Amniotic epithelial cell (primary cell): ENCODE measurements around the gene SCART1.
A peak's percentile ranks its signal among the peaks of the same experiment; 100 is the strongest.
"Not testable (repeated sequence)": the region's sequence is repeated elsewhere in the genome, so short reads cannot be mapped to it uniquely, and the experiment has no call there.

Experiments used
- DNase-seq: peaks from one replicate; pipeline ENCODE4 v3.0.0-alpha.2; 2010; ENCODE audit warnings: low read depth

The SCART1 gene

DNA sequence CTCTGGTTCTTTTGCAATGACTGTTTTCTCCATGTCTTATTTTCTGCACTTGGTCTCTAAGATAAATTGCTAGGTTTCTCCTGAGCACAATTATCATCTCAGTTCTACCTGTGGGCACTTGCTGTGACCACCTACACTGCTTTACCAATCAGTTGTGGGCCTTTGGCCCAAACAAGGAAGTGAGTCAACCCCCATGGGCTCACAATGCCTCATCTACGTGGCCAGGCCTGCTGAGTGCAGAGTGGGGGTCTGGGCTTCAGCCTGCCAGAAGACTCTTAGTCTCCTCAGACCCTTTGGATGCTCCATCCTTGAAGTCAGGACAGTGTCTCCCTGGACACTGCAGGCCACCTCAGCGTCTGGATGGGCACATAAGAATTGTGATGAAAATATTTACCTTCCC is 20.3 kb downstream of the SCART1 start:
- no peak for DNase-seq

GRCh38 chr10:133474665-133475424 is 21.1 kb downstream of the SCART1 start:
- DNase-seq = no peak

DNA sequence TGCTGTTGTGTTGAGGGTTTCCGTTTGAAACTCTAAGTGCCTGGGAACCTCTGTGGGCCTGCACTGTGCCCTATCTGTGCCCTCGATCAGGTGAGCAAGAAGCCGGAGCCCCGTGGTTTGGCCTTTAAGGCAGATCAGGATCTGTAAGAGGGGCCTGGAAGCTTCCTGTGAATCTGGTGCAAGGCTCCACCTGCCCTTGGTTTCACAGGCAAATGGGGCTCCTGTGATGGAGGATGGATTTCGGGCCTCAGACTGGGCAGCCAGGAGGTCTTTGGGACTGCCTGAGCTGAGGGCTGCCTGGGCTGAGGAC is 21.6 kb downstream of the SCART1 start:
- DNase-seq = no peak

DNA sequence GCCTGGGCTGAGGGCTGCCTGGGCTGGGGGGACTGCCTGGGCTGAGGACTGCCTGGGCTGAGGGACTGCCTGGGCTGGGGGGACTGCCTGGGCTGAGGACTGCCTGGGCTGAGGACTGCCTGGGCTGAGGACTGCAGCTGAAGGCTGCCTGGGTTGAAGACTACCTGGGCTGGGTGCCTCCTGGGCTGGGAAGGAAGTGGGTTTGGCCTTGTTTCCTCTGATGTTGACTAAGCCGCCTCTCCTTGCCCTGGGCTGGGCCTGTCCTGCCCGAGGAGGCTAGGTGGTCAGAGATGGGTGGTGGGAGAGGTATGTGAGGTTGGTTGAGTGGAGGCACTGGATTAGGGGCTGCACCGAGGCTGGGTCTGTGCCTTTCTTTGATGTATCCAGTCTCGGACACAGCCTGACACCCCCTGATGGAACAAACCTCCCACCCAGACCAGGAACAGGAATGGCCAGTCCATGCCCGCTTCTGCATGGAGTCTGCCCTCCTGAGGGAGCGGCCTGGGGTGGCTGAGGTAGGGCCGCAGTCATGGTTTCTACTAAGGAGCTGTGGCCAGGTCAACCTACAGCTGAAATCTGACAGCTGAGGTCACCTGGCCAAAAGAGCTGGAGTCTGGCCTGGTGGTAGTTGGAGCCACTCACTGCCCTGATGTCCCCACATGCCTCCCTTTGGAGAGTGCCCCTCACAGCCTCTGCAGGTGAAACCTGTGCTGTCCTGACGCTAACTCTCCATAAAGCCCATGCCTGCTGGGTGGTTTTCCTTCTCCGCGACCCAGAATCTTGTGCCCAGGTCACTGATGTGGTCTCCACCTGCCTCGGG is 22.3 kb downstream of the SCART1 start:
- no peak for DNase-seq

GRCh38 chr10:133476641-133476990 is 22.9 kb downstream of the SCART1 start:
- no peak for DNase-seq

DNA sequence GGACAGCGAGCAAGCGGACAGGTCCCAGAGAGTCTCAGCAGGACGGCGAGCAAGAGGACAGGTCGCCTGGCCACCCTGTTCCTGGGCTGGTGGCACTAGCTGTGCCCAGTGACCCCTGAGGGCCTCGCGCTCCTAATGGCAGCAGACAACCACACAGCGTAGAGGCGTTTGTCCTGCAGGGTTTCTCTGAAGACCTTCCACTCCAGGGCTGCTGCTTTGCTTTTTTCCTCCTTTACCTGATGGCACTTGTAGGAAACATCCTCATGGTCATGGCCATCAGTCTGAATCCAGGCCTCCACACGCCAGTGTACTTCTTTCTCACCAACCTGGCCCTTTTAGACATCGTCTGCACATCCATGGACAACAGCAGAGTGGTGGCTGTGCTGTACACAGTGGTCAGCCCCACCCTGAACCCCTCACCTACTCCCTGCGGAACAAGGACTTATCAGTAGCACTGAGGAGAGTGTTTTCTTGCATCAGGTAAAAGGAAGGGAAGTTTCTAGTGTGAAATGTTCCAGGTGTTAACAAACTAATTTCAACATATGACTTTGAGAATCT is 27.4 kb downstream of the SCART1 start:
- no peak for DNase-seq

- DNase-seq = no peak
These were observed 27.9 kb downstream of the SCART1 start for GRCh38 chr10:133481657-133482056.

- DNase-seq = no peak
These were observed 31.1 kb downstream of the SCART1 start for GRCh38 chr10:133484818-133485217.

- DNase-seq = no peak
These were observed 33.3 kb downstream of the SCART1 start for GRCh38 chr10:133487085-133487484.

GRCh38 chr10:133488354-133488753 is 34.6 kb downstream of the SCART1 start:
- no peak for DNase-seq

- no peak for DNase-seq
These were observed 36.3 kb downstream of the SCART1 start for GRCh38 chr10:133489816-133490588.

DNA sequence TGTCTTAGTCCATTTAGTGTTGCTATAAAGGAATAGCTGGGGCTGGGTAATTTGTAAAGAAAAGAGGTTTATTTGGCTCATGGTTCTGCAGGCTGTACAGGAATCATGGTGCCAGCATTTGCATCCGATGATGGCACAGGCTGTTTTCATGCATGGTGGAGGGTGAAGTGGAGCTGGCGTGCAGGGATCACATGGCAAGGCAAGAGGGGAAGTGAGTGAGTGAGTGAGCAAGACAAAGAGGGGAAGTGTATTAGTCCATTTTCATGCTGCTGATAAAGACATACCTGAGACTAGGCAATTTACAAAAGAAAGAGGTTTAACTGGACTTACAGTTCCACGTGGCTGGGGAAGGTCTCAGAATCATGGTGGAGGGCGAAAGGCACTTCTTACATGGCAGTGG is 39.8 kb downstream of the SCART1 start:
- DNase-seq = not testable (repeated sequence)

DNA sequence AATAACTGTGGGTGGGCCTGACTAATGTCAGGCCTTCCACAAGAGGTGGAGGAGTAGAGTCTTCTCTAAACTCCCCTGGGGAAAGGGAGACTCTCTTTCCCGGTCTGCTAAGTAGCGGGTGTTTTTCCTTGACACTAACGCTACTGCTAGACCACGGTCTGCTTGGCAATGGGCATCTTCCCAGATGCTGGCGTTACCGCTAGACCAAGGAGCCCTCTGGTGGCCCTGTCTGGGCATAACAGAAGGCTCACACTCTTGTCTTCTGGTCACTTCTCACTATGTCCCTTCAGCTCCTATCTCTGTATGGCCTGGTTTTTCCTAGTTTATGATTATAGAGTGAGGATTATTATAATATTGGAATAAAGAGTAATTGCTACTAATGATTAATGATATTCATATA is 43.6 kb downstream of the SCART1 start:
- DNase-seq = peak; percentile 6

- not testable (repeated sequence) for DNase-seq
These were observed 45.4 kb downstream of the SCART1 start for GRCh38 chr10:133499176-133499575.

- DNase-seq = not testable (repeated sequence)
These were observed 47.2 kb downstream of the SCART1 start for GRCh38 chr10:133500897-133501296.

DNA sequence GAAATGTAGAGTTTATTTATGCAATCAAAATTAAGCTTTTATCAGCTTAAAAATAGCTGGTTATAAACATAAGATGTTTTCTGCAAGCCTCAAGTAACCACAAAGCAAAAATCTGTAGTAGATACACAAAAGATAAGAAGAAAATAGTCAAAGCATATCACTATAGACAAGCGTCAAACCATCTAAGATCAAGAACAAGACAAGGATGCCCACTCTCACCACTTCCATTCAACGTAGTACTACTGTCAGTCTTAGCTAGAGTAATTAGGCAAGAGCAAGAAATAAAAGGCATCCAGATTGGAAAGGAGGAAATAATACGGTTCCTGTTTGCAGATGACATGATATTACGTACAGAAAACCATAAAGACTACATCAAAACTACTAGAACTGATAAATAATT is 56.0 kb downstream of the SCART1 start:
- DNase-seq = no peak

- DNase-seq = no peak
These were observed 57.7 kb downstream of the SCART1 start for GRCh38 chr10:133511408-133511807.

- DNase-seq = no peak
These were observed 58.3 kb downstream of the SCART1 start for GRCh38 chr10:133511907-133512528.

DNA sequence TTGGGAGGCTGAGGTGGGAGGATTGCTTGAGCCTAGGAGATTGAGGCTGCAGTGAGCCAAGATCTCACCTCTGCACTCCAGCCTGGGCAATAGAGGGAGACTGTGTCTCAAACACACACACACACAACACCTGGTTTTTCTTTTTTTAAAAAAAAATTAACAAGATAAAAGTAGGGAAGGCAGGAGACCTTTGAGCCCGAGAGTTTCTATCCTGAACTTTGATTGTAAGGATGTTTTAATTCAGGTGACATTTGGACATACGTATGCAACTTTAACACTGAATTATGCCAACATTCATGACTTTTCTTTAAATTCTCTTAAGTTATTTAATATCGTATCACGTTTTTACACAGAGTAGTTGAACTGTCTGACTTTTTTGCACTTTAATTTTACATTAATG is 61.7 kb downstream of the SCART1 start:
- DNase-seq = no peak

DNA sequence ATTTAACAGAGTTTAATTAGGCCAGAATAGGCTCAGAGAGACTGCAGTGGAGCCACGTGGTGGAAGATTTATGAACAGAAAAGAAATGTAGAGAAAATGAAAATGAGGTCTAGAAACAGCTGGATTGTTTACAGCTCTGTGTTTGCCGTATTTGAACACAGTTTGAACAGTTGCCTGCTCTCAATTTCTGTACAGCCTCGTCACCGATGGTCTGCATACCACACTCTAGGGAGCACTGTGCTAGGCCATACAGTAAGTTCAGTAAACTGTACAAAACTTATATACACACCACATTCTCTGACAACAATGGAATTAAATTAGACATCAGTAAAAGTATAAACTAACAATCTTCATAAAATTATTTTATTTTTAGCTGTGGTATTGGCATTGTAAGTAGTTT is 62.3 kb downstream of the SCART1 start:
- no peak for DNase-seq

GRCh38 chr10:133518517-133518916 is 64.8 kb downstream of the SCART1 start:
- DNase-seq = not testable (repeated sequence)
